ENCODE measurements around the gene KCNK4. TPM values are rescaled to one million over a fixed set of nuclear protein-coding genes. Genes with fewer than 3 reads are reported as not detected.
"Not testable (repeated sequence)": the region's sequence is repeated elsewhere in the genome, so short reads cannot be mapped to it uniquely, and the experiment has no call there.

Gene KCNK4
- total RNA-seq, 1 experiment from 2014 or later: 0.26 TPM

DNA sequence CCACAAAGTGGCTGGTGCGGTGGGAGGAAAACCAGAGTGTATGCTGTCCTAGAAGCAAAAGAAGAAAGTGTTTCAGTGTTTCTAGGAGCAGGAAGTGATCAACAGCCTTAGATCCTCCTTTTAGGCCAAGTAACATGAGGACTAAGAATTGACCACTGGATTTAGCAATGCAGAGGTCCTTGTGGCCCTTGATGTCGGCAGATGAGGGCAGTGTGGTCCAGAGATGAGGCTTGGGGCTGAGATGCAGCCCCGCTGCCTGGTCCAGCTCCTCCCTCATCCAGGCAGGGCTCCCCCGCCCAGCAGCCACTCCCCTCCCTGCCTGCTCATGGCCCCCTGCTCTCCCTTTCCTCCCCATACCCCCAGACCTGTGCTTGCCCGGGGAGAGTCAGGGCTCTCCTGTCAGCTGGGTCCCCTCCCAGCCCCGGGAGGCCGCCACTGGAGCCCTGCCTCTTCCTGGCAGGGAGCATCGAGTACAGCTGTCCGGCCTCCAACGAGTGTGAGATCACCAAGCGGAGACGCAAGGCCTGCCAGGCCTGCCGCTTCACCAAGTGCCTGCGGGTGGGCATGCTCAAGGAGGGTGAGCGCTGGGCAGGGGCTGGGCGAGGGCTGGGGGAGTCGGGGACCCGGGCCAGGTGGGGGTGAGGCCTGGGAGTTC, 22.5 kb downstream of the KCNK4 start:
- CTCF ChIA-PET: no interaction called here
- no TSS peak for BruUV-seq (replicated peaks)
- no peak for TF ChIP-seq EZH2 (IDR thresholded peaks at IDR 0.05; ENCODE audit: borderline replicate concordance, low read depth, low read length, poor library complexity, severe bottlenecking)
- TF ChIP-seq, protein P1, sequence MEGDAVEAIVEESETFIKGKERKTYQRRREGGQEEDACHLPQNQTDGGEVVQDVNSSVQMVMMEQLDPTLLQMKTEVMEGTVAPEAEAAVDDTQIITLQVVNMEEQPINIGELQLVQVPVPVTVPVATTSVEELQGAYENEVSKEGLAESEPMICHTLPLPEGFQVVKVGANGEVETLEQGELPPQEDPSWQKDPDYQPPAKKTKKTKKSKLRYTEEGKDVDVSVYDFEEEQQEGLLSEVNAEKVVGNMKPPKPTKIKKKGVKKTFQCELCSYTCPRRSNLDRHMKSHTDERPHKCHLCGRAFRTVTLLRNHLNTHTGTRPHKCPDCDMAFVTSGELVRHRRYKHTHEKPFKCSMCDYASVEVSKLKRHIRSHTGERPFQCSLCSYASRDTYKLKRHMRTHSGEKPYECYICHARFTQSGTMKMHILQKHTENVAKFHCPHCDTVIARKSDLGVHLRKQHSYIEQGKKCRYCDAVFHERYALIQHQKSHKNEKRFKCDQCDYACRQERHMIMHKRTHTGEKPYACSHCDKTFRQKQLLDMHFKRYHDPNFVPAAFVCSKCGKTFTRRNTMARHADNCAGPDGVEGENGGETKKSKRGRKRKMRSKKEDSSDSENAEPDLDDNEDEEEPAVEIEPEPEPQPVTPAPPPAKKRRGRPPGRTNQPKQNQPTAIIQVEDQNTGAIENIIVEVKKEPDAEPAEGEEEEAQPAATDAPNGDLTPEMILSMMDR (conservative IDR thresholded peaks at IDR 0.05; ENCODE audit: low read depth, low read length): no peak
- POLR2A ChIA-PET (ENCODE audit: low non-redundant PET): no interaction called here
- Histone ChIP-seq H3K27me3 (replicated peaks; ENCODE audit: insufficient read depth, low read depth, low read length, poor library complexity) (no peaks in the 10 kb centered on the region), H3K4me3 (ENCODE audit: low read depth, low read length, poor library complexity, severe bottlenecking) (no peak overlapping the region), H3K27ac (ENCODE audit: low read depth, low read length, poor library complexity, severe bottlenecking) (peak overlapping the region; percentile 53), H3K4me1 (ENCODE audit: insufficient read depth, low read length, poor library complexity, severe bottlenecking) (peaks cover 6% of the 10 kb centered on the region), H3K9me3 (ENCODE audit: low read depth, low read length, poor library complexity, severe bottlenecking) (no peaks in the 10 kb centered on the region), H3K36me3 (ENCODE audit: insufficient read depth, low read length, poor library complexity, severe bottlenecking) (peaks cover 18% of the 10 kb centered on the region)
- no peak for DNase-seq (ENCODE audit: low spot score)
- intact Hi-C loops (cut with micrococcal nuclease; ENCODE audit: unreplicated experiment): no loop called here

DNA sequence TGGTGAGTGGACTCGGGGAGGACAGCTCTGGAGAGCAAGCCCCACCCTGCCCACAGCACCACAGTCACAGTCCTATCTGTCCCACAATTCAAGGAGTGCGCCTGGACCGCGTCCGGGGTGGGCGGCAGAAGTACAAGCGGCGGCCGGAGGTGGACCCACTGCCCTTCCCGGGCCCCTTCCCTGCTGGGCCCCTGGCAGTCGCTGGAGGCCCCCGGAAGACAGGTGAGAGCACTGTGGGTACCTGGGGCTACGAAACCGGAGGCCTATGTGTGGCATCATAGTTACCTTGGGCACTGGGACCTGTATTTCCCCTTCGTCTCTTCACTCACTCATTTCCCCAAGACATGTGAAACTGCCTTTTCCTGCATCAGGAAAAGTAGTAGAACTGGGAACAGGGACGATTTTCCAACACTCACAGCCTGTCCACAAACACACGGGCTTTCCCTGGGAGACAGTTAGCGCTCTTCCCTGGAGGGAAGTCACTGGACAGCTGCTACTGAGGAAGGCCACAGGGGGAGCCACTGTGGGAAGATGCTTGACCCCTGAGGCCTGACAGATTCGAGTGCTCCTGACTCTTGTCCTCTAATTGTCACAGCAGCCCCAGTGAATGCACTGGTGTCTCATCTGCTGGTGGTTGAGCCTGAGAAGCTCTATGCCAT, 23.2 kb downstream of the KCNK4 start:
- POLR2A ChIA-PET (ENCODE audit: low non-redundant PET): no interaction called here
- H3K4me1 ChIP-seq (ENCODE audit: insufficient read depth, low read length, poor library complexity, severe bottlenecking): peaks cover 12% of the 10 kb centered on the region
- no peaks in the 10 kb centered on the region for H3K9me3 ChIP-seq (ENCODE audit: low read depth, low read length, poor library complexity, severe bottlenecking)
- H3K27ac ChIP-seq (ENCODE audit: low read depth, low read length, poor library complexity, severe bottlenecking): no peak overlapping the region
- no peak for TF ChIP-seq EZH2 (IDR thresholded peaks at IDR 0.05; ENCODE audit: borderline replicate concordance, low read depth, low read length, poor library complexity, severe bottlenecking)
- TF ChIP-seq, protein P1 (conservative IDR thresholded peaks at IDR 0.05; ENCODE audit: low read depth, low read length): peak; percentile 20; the same call in 1 of the 2 replicates
- no peaks in the 10 kb centered on the region for H3K27me3 ChIP-seq (replicated peaks; ENCODE audit: insufficient read depth, low read depth, low read length, poor library complexity)
- peaks cover 18% of the 10 kb centered on the region for H3K36me3 ChIP-seq (ENCODE audit: insufficient read depth, low read length, poor library complexity, severe bottlenecking)
- CTCF ChIA-PET: no interaction called here
- no peak for DNase-seq (ENCODE audit: low spot score)
- no TSS peak for BruUV-seq (replicated peaks)
- no peak overlapping the region for H3K4me3 ChIP-seq (ENCODE audit: low read depth, low read length, poor library complexity, severe bottlenecking)
- intact Hi-C loops (cut with micrococcal nuclease; ENCODE audit: unreplicated experiment): no loop called here

DNA sequence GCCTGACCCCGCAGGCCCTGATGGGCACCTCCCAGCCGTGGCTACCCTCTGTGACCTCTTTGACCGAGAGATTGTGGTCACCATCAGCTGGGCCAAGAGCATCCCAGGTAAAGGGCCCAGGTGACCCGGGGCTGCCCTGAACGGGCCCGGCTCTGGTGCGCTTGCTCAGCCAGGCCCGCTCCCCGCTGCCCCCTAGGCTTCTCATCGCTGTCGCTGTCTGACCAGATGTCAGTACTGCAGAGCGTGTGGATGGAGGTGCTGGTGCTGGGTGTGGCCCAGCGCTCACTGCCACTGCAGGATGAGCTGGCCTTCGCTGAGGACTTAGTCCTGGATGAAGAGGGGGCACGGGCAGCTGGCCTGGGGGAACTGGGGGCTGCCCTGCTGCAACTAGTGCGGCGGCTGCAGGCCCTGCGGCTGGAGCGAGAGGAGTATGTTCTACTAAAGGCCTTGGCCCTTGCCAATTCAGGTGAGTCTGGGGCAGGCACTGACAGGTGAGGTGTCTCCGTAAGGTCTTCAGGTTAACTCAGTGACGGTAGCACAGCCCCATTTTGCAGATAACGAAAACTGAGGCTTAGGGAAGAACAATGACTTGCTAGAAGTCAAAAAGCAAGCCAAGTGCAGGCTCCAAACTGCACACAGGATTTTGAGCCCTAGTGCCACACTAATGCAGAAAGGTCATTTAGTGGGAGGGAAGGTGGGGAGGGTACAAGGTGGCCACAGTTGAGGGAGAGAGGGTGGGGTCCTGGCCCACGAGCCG, 23.9 kb downstream of the KCNK4 start:
- H3K27ac ChIP-seq (ENCODE audit: low read depth, low read length, poor library complexity, severe bottlenecking): no peak overlapping the region
- H3K4me3 ChIP-seq (ENCODE audit: low read depth, low read length, poor library complexity, severe bottlenecking): no peak overlapping the region
- no peaks in the 10 kb centered on the region for H3K27me3 ChIP-seq (replicated peaks; ENCODE audit: insufficient read depth, low read depth, low read length, poor library complexity)
- H3K36me3 ChIP-seq (ENCODE audit: insufficient read depth, low read length, poor library complexity, severe bottlenecking): peaks cover 18% of the 10 kb centered on the region
- no TSS peak for BruUV-seq (replicated peaks)
- POLR2A ChIA-PET (ENCODE audit: low non-redundant PET): no interaction called here
- intact Hi-C loops (cut with micrococcal nuclease; ENCODE audit: unreplicated experiment): no loop called here
- TF ChIP-seq, protein P1 (conservative IDR thresholded peaks at IDR 0.05; ENCODE audit: low read depth, low read length): no peak
- no peak for TF ChIP-seq EZH2 (IDR thresholded peaks at IDR 0.05; ENCODE audit: borderline replicate concordance, low read depth, low read length, poor library complexity, severe bottlenecking)
- H3K9me3 ChIP-seq (ENCODE audit: low read depth, low read length, poor library complexity, severe bottlenecking): no peaks in the 10 kb centered on the region
- H3K4me1 ChIP-seq (ENCODE audit: insufficient read depth, low read length, poor library complexity, severe bottlenecking): peaks cover 15% of the 10 kb centered on the region
- CTCF ChIA-PET: no interaction called here
- DNase-seq (ENCODE audit: low spot score): no peak

DNA sequence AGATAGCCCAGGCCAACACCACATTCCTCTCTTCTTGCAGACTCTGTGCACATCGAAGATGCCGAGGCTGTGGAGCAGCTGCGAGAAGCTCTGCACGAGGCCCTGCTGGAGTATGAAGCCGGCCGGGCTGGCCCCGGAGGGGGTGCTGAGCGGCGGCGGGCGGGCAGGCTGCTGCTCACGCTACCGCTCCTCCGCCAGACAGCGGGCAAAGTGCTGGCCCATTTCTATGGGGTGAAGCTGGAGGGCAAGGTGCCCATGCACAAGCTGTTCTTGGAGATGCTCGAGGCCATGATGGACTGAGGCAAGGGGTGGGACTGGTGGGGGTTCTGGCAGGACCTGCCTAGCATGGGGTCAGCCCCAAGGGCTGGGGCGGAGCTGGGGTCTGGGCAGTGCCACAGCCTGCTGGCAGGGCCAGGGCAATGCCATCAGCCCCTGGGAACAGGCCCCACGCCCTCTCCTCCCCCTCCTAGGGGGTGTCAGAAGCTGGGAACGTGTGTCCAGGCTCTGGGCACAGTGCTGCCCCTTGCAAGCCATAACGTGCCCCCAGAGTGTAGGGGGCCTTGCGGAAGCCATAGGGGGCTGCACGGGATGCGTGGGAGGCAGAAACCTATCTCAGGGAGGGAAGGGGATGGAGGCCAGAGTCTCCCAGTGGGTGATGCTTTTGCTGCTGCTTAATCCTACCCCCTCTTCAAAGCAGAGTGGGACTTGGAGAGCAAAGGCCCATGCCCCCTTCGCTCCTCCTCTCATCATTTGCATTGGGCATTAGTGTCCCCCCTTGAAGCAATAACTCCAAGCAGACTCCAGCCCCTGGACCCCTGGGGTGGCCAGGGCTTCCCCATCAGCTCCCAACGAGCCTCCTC, 24.8 kb downstream of the KCNK4 start:
- BruUV-seq (replicated peaks); H3K27ac ChIP-seq (ENCODE audit: low read depth, low read length, poor library complexity, severe bottlenecking); POLR2A ChIA-PET (ENCODE audit: low non-redundant PET); H3K9me3 ChIP-seq (ENCODE audit: low read depth, low read length, poor library complexity, severe bottlenecking); DNase-seq (ENCODE audit: low spot score); H3K27me3 ChIP-seq (replicated peaks; ENCODE audit: insufficient read depth, low read depth, low read length, poor library complexity); intact Hi-C loops (cut with micrococcal nuclease; ENCODE audit: unreplicated experiment); CTCF ChIA-PET: not testable (repeated sequence)
- H3K4me1 ChIP-seq (ENCODE audit: insufficient read depth, low read length, poor library complexity, severe bottlenecking): peaks cover 15% of the 10 kb centered on the region
- H3K36me3 ChIP-seq (ENCODE audit: insufficient read depth, low read length, poor library complexity, severe bottlenecking): peaks cover 22% of the 10 kb centered on the region
- H3K4me3 ChIP-seq (ENCODE audit: low read depth, low read length, poor library complexity, severe bottlenecking): peak overlapping the region; percentile 85

All from A673 (cell line).